HepG2 (cell line): Measurements from ENCODE around the gene TAS1R3. TPM values are rescaled to one million over a fixed set of nuclear protein-coding genes. Genes with fewer than 3 reads are reported as not detected.

Source experiments
- CENPT ChIP-seq: sonication (generic); formaldehyde crosslinking; IDR thresholded peaks from 2 replicates; pipeline ENCODE4 v1.8.0; 2022; ENCODE audit warnings: low read depth, mild to moderate bottlenecking, moderate library complexity, missing genetic modification reagents
- DMAP1 ChIP-seq: IDR thresholded peaks from 2 replicates; pipeline ENCODE4 v1.6.1; 2016
- ETS1 ChIP-seq: sonication (generic); formaldehyde crosslinking; IDR thresholded peaks from 2 replicates; pipeline ENCODE4 v1.4.0; 2020; ENCODE audit warnings: missing genetic modification reagents
- KDM2A ChIP-seq: sonication (generic); formaldehyde crosslinking; IDR thresholded peaks from 2 replicates; pipeline ENCODE4 v1.4.0; 2020; ENCODE audit warnings: low read depth, missing genetic modification reagents, borderline replicate concordance
- MEF2D ChIP-seq: sonication (generic); formaldehyde crosslinking; IDR thresholded peaks from 2 replicates; pipeline ENCODE4 v1.5.1; 2020; ENCODE audit warnings: mild to moderate bottlenecking, missing genetic modification reagents
- PRDM10 ChIP-seq: sonication (generic); formaldehyde crosslinking; IDR thresholded peaks from 2 replicates; pipeline ENCODE4 v1.4.0; 2020; ENCODE audit warnings: low read depth, missing genetic modification reagents
- RBAK ChIP-seq: sonication (generic); formaldehyde crosslinking; IDR thresholded peaks from 2 replicates; pipeline ENCODE4 v1.5.1; 2020; ENCODE audit warnings: mild to moderate bottlenecking, missing genetic modification reagents
- TCF12 ChIP-seq, 2 experiments: fragments of 450-650 bp in 1 of 2; sonication (generic) in 1 of 2; formaldehyde crosslinking in 1 of 2; IDR thresholded peaks; 2 replicates each; pipeline versions ENCODE4 v1.6.1 to v1.8.0; 2017 to 2022; ENCODE audit warnings: antibody characterized with exemption in 1 of 2, mild to moderate bottlenecking in 1 of 2, missing genetic modification reagents in 1 of 2, moderate library complexity in 1 of 2
- TEAD3 ChIP-seq: optimal IDR thresholded peaks from 2 replicates; pipeline ENCODE3; 2016; ENCODE audit warnings: borderline replicate concordance
- ZNF138 ChIP-seq: sonication (generic); formaldehyde crosslinking; IDR thresholded peaks from 2 replicates; pipeline ENCODE4 v1.5.0; 2020; ENCODE audit warnings: mild to moderate bottlenecking, low read depth, missing genetic modification reagents
- ZNF609 ChIP-seq: sonication (generic); formaldehyde crosslinking; IDR thresholded peaks from 2 replicates; pipeline ENCODE4 v1.4.0; 2020; ENCODE audit warnings: mild to moderate bottlenecking, missing genetic modification reagents, borderline replicate concordance
- polyA plus RNA-seq, 8 experiments: library from polyadenylated mRNA; depleted of rRNA in 3 of 8; stranded (reverse) in 7 of 8; unstranded in 1 of 8; fragments of >200 nt; fragmentation: Illumina TruSeq in 4 of 8; extraction: Trizol in 4 of 8; gene quantifications; 2 replicates each; pipeline versions ENCODE4 v1.2.1 to v1.2.3, GENCODE V29; 2011 to 2016; ENCODE audit warnings: low read depth in 4 of 8, missing spikeins in 1 of 8, mixed read lengths in 1 of 8; ENCODE audit not compliant: insufficient read depth in 1 of 8
- total RNA-seq, 5 experiments: library from RNA; depleted of rRNA; stranded (reverse); fragments of >200 nt; fragmentation: Illumina TruSeq; extraction: Trizol; gene quantifications; 2 replicates each; pipeline ENCODE4 v1.2.3, GENCODE V29; 2016; ENCODE audit warnings: low read depth in 1 of 5
- TF ChIP-seq, protein P1 (sequence below): sonication (generic); formaldehyde crosslinking; IDR thresholded peaks from 2 replicates; pipeline ENCODE4; 2020; ENCODE audit warnings: missing genetic modification reagents, mild to moderate bottlenecking, borderline replicate concordance
- TF ChIP-seq, protein P2 (sequence below): sonication (generic); formaldehyde crosslinking; IDR thresholded peaks from 2 replicates; pipeline ENCODE4 v1.5.0; 2020; ENCODE audit warnings: missing genetic modification reagents, mild to moderate bottlenecking, borderline replicate concordance

The TAS1R3 gene
- total and polyA plus RNA-seq, 2 of the 13 experiments (the other 11 are each of a cell fraction or from before 2014, with no cell fraction given) = 0.13 to 0.15 TPM

GRCh38 chr1:1330366-1331067 is 563 bp upstream of the TAS1R3 start (continued):
- TF ChIP-seq ZNF609 (CRISPR knock-in tag) (0 out of 2 replicates have a peak, but pooled peaks have one; percentile 7), CENPT (CRISPR knock-in tag) (no peak), ZNF138 (0 out of 2 replicates have a peak, but pooled peaks have one; percentile 19), TEAD3 (CRISPR knock-in tag) (no peak), MEF2D (CRISPR knock-in tag) (0 out of 2 replicates have a peak, but pooled peaks have one; percentile 5), ETS1 (no peak), RBAK (CRISPR knock-in tag) (no peak), DMAP1 (CRISPR knock-in tag) (no peak), TCF12 (IDR thresholded peaks at IDR 0.05) (no peak), TCF12 (CRISPR knock-in tag; IDR thresholded peaks at IDR 0.05) (peak; percentile 29; the same call in 1 of the 2 replicates), KDM2A (CRISPR knock-in tag) (0 out of 2 replicates have a peak, but pooled peaks have one; percentile 5), PRDM10 (peak; percentile 15; the same call in 1 of the 2 replicates)
- TF ChIP-seq, protein P1, sequence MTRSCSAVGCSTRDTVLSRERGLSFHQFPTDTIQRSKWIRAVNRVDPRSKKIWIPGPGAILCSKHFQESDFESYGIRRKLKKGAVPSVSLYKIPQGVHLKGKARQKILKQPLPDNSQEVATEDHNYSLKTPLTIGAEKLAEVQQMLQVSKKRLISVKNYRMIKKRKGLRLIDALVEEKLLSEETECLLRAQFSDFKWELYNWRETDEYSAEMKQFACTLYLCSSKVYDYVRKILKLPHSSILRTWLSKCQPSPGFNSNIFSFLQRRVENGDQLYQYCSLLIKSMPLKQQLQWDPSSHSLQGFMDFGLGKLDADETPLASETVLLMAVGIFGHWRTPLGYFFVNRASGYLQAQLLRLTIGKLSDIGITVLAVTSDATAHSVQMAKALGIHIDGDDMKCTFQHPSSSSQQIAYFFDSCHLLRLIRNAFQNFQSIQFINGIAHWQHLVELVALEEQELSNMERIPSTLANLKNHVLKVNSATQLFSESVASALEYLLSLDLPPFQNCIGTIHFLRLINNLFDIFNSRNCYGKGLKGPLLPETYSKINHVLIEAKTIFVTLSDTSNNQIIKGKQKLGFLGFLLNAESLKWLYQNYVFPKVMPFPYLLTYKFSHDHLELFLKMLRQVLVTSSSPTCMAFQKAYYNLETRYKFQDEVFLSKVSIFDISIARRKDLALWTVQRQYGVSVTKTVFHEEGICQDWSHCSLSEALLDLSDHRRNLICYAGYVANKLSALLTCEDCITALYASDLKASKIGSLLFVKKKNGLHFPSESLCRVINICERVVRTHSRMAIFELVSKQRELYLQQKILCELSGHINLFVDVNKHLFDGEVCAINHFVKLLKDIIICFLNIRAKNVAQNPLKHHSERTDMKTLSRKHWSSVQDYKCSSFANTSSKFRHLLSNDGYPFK (CRISPR knock-in tag) = 0 out of 2 replicates have a peak, but pooled peaks have one; percentile 2
- TF ChIP-seq, protein P2, sequence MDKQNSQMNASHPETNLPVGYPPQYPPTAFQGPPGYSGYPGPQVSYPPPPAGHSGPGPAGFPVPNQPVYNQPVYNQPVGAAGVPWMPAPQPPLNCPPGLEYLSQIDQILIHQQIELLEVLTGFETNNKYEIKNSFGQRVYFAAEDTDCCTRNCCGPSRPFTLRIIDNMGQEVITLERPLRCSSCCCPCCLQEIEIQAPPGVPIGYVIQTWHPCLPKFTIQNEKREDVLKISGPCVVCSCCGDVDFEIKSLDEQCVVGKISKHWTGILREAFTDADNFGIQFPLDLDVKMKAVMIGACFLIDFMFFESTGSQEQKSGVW (CRISPR knock-in tag) = no peak
